HFFc6 (cell line): Measurements from ENCODE around the gene CDH22. TPM values are rescaled to one million over a fixed set of nuclear protein-coding genes. Genes with fewer than 3 reads are reported as not detected.

ENCODE experiments used
- DNase-seq: peaks from one replicate; pipeline ENCODE4 v3.0.0-alpha.2; 2018
- H3K27ac Mint-ChIP-seq: 2 replicates; pipeline ENCODE4 v1.8.0; 2020; ENCODE audit warnings: mild to moderate bottlenecking, mixed read lengths
- H3K27me3 Mint-ChIP-seq: 2 replicates; pipeline ENCODE4 v1.8.0; 2021; ENCODE audit warnings: mild to moderate bottlenecking, moderate library complexity, mixed read lengths; ENCODE audit not compliant: insufficient read depth
- H3K36me3 Mint-ChIP-seq: 2 replicates; pipeline ENCODE4 v1.8.0; 2021; ENCODE audit warnings: low read depth, mixed read lengths
- H3K4me1 Mint-ChIP-seq: 2 replicates; pipeline ENCODE4 v1.8.0; 2020; ENCODE audit warnings: low read depth, mixed read lengths
- H3K4me3 Mint-ChIP-seq: 2 replicates; pipeline ENCODE4 v1.8.0; 2020; ENCODE audit warnings: mild to moderate bottlenecking, moderate library complexity, mixed read lengths
- H3K9me3 Mint-ChIP-seq: 2 replicates; pipeline ENCODE4 v1.8.0; 2020; ENCODE audit warnings: mild to moderate bottlenecking, mixed read lengths
- long read RNA-seq: library from polyadenylated mRNA; unstranded; transcript quantifications from one replicate; pipeline ENCODE4 v2.0.0, GENCODE V29; 2019
- total RNA-seq, 6 experiments: library from RNA; stranded (reverse); fragmentation: NEBNext Ultra II Directional; extraction: Animal tissue kit (Norgen Biotek cat#: 25700); gene quantifications; 2 replicates in 1 of 6; 3 replicates in 5 of 6; pipeline ENCODE4 v1.2.3, GENCODE V29; 2021
- TF ChIP-seq, protein P1 (sequence below): fragments of 200-600 bp; sonication (generic); IDR thresholded peaks from 2 replicates; pipeline ENCODE4 v1.5.0; 2021; ENCODE audit warnings: antibody characterized with exemption, mild to moderate bottlenecking

CDH22 gene, protein sequence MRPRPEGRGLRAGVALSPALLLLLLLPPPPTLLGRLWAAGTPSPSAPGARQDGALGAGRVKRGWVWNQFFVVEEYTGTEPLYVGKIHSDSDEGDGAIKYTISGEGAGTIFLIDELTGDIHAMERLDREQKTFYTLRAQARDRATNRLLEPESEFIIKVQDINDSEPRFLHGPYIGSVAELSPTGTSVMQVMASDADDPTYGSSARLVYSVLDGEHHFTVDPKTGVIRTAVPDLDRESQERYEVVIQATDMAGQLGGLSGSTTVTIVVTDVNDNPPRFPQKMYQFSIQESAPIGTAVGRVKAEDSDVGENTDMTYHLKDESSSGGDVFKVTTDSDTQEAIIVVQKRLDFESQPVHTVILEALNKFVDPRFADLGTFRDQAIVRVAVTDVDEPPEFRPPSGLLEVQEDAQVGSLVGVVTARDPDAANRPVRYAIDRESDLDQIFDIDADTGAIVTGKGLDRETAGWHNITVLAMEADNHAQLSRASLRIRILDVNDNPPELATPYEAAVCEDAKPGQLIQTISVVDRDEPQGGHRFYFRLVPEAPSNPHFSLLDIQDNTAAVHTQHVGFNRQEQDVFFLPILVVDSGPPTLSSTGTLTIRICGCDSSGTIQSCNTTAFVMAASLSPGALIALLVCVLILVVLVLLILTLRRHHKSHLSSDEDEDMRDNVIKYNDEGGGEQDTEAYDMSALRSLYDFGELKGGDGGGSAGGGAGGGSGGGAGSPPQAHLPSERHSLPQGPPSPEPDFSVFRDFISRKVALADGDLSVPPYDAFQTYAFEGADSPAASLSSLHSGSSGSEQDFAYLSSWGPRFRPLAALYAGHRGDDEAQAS
- total RNA-seq: not detected
- long read RNA-seq: 0 reads

DNA sequence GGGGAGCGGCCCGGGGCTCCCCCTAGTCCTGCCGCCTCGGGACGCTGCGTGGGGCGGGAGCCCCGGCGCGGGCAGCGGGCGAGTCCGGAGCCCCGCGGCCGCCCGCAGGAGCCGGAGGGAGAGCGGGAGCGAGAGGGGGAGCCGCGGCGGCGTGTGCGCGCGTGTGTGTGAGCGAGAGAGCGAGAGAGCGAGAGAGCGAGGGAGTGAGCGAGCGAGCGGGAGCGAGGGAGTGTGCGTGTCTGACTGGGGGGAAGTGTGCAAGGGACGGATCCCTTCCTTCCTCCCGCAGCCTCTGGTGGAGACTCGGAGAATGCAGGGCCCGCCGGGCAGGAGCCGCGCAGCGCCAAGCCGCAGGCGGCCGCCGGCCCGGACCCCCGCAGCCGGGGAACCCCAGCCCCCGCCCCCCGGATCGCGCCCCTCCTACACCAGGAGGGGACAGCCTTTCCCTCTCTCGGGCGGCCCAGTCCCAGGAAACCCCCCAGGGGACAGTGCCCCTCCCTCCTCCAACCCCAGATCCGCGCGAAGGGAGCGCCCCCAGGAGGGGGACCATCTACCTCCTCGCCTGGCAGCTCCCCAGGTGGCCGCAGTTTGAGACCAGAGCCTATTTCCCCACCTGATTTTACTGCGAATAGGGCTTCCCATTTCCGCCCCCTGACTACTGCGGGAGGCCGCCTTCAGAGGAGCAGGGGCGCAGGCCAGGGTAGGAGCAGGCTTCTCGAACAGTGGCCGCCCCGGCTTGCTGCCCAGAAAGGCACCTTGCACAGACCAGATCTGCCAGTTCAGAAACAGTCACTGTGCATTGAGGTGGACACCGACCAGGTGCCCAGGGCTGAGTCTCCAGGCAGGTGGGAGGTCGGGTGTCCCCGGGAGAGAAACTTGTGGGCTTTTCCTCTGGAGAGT lies at the start of gene CDH22:
CDH22 (minus strand) TSS at position 241 of the 900 bp plus-strand sequence. CDS start 57,204 bp downstream, outside the sequence.
- Mint-ChIP-seq H3K4me1 (no peaks in the 10 kb centered on the region), H3K36me3 (no peaks in the 10 kb centered on the region), H3K27ac (no peak within 1 kb of the TSS), H3K4me3 (no peak within 1 kb of the TSS), H3K27me3 (peaks cover 46% of the 10 kb centered on the region), H3K9me3 (no peaks in the 10 kb centered on the region)
- TF ChIP-seq, protein P1, sequence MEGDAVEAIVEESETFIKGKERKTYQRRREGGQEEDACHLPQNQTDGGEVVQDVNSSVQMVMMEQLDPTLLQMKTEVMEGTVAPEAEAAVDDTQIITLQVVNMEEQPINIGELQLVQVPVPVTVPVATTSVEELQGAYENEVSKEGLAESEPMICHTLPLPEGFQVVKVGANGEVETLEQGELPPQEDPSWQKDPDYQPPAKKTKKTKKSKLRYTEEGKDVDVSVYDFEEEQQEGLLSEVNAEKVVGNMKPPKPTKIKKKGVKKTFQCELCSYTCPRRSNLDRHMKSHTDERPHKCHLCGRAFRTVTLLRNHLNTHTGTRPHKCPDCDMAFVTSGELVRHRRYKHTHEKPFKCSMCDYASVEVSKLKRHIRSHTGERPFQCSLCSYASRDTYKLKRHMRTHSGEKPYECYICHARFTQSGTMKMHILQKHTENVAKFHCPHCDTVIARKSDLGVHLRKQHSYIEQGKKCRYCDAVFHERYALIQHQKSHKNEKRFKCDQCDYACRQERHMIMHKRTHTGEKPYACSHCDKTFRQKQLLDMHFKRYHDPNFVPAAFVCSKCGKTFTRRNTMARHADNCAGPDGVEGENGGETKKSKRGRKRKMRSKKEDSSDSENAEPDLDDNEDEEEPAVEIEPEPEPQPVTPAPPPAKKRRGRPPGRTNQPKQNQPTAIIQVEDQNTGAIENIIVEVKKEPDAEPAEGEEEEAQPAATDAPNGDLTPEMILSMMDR: peak; percentile 49
- DNase-seq: peak; percentile 11

DNA sequence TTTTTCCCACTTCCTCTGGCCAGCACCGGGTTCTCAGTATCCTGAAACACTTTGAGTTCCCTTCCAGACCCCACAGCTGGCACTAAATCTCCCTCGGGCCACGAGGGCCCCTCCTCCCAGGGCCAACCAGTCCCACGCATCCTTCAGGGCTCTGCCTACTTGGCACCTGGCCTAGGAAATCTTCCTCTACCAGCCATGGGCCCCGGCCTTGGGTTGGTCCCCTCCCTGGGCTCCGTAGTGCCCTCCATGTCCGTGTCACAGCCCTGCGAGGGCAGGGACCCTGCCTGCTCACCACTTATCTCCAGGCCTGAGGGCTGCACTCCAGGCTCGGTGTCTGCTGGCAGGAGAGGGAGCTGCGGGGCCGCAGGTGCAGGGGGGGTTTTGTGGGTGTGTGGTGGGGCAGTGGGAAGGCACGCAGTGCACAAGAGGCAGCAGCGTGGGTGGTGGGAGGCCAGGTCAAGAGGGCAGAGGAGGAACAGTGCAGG lies 48.8 kb upstream of the CDH22 start:
- Mint-ChIP-seq H3K9me3 (no peaks in the 10 kb centered on the region), H3K4me3 (no peak overlapping the region), H3K4me1 (peaks cover 13% of the 10 kb centered on the region), H3K36me3 (peaks cover 13% of the 10 kb centered on the region; the same call in 1 of the 2 replicates), H3K27ac (no peak overlapping the region), H3K27me3 (no peaks in the 10 kb centered on the region)
- no peak for DNase-seq
- TF ChIP-seq, protein P1: no peak

DNA sequence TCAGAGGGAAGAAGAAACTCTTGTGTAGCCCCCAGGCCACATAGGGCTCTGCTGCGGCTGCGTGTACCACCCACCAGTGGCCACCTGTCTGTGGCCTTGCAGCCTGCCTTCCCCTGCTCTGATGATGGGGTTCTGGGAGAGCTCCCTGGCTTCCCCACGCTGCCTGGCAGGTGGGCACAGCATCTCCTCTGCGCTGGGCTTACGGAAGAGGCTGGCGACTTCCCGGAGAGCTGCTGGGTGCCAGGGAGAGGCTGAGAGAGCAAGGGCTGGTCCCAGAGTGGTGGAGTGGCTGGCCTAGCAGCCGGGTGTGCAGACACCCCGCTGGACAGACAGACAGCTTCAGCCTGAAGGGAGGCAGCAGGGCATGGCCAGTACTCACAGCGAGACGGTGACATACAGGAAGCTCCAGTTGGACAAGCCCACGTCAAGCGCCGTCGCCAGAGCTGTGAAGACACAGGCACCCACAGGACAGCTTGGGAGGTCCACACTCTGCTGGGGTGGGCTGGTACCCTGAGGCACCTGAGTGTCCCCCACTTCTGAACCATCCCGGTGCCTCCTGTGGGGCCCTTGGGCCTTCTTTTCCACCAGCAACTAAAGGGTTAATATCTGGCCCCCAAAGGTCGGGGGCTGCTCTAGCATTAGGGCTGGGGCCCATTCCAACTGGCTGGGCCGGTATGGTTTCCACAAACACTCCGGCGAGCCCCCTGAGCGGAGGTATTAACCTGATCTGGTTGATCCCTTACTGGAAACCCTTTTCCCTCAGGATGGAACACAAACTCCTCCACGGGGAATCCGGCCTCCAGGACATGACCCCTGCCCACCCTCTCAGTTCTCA lies 48.1 kb upstream of the CDH22 start:
- Mint-ChIP-seq H3K4me3 (no peak overlapping the region), H3K4me1 (peaks cover 7% of the 10 kb centered on the region), H3K36me3 (peaks cover 10% of the 10 kb centered on the region; the same call in 1 of the 2 replicates), H3K27ac (no peak overlapping the region), H3K9me3 (no peaks in the 10 kb centered on the region), H3K27me3 (no peaks in the 10 kb centered on the region)
- TF ChIP-seq, protein P1: no peak
- no peak for DNase-seq

DNA sequence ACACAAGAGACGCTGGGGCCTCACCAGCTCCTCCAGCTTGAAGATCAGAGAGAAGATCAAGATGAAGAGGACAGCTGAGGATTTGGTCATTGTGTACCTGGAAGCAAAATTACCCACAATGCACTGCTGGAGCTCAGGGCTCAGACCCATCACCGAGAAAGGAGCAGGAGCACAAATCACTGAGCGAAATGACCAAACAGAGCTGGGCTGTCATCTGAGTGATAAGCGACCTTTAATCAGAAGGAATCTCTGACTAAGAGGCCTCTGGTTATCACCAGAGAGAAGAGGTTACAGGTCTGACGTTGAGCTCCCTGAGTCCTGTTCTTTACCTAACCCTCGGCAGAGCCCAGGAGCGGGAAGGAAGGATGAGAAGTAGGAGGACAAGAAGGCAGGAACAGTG lies 47.5 kb upstream of the CDH22 start:
- Mint-ChIP-seq H3K27me3 (no peaks in the 10 kb centered on the region), H3K27ac (0 out of 2 replicates have a peak overlapping the region, but pooled peaks have one; percentile 36), H3K36me3 (peaks cover 10% of the 10 kb centered on the region; the same call in 1 of the 2 replicates), H3K9me3 (no peaks in the 10 kb centered on the region), H3K4me3 (no peak overlapping the region), H3K4me1 (peaks cover 7% of the 10 kb centered on the region)
- DNase-seq: no peak
- TF ChIP-seq, protein P1: no peak
